ENCODE measurements around the gene EPN1.
"Not testable (repeated sequence)": the region's sequence is repeated elsewhere in the genome, so short reads cannot be mapped to it uniquely, and the experiment has no call there.

EPN1 gene

DNA sequence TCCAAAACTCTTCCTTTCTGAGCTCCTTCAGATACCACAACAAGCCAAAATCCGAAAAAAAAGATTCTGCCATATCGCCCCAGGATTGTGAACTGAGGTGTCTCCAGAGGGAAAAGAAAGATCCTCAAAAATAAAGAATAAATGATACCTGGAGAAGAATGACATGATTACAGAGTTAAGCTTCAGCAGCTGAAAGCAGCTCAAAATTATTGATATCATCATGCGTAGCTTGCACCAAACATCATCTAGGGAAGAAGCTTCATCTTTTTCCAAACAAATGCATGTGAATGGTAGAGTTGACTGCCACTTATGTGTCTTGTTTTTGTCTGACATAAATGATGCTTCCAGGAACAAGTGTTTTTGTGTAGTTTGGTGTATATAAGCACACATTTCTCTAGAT is 63.3 kb downstream of the EPN1 start, which contains the start of gene NLRP9:
TSS of gene NLRP9 (minus strand) at position 101 of the 400 bp plus-strand sequence. CDS start at position 73, 28 bp downstream.
- no peak for DNase-seq

DNA sequence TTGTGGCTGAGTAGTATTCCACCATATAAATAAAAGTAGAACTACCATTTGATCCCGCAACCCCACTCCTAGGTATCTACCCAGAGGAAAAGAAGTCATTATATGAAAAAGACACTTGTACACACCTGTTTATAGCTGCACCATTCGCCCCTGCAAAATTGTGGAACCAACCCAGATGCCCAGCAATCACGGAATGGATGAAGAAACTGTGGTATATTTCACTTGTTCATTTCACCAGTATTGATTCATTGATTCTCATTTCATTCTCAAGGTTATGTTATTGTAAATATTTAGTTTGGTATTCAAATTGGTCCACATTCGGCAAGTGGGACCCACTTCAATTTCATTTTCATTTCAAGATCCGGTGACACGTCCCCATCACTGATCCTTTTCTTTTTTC is 75.7 kb downstream of the EPN1 start:
- no peak for DNase-seq

DNA sequence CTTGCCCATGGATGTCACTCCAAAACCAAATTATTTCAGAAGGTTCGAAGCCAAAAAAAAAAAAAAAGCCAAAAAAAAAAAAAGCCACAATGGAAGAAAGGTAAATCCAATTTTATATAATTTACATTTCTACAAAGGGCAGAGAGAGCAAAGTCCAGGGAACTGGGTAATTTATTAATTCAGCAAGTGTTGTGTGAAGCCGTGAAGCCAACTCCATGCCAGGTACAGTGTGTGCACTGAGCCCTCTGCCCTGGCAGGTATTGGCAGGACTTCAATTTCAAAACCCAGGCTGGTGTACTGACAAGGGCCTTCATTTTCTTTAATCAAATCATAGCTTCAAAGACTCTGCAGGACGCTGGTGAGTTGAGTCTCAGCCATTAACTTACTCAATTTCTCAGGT is 78.4 kb downstream of the EPN1 start:
- DNase-seq, result no peak

DNA sequence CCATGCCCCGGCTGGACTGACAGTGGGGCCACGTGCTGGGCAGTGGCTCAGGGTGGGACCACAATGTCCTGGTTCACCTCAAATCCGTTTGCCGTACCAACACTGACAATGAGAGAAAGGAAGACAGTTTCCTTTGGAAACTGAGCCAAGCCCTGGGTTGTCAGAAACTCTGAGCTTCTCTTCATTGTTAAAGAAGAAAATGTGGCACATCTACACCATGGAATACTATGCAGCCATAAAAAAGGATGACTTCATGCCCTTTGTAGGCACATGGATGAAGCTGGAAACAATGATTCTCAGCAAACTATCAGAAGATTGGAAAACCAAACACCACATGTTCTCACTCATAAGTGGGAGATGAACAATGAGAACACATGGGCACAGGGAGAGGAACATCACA is 81.8 kb downstream of the EPN1 start:
- not testable (repeated sequence) for DNase-seq

DNA sequence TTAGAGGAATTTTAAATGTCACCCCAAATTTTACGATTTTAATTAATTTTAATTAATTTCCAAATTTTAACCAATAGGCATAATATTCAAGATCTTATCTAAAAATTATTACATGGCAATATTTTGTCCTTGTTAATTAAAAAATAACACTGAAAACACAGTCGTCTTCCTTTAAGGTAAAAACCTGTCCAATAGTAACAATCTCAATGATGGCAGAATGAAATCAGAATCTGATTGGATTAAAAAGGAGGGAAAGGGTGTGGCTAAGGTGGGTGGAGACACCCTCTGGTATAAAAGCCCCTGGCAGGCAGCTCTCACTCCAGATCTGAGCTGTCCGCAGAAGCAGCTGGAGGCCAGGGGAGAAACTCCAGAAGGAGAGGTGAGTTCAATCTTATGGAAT is 83.8 kb downstream of the EPN1 start, which contains the start of gene RFPL4A:
TSS of gene RFPL4A (plus strand) at position 301 of the 400 bp plus-strand sequence. CDS start 2,704 bp downstream, outside the sequence.
- not testable (repeated sequence) for DNase-seq
